Activated CD8-positive, alpha-beta memory T cell treated with anti-CD3 and anti-CD28 coated beads for 24 hours (primary cell): ENCODE data around the gene TTC38.

Experiments
- DNase-seq: peaks from one replicate; pipeline ENCODE4 v3.0.0-alpha.2; 2020

Gene TTC38

GRCh38 chr22:46267431-46268279 is at the start of gene TTC38:
Gene TTC38 (plus strand): TSS chr22:46268008. CDS start chr22:46268040, 32 bp downstream.
- DNase-seq: peak; percentile 83

DNA sequence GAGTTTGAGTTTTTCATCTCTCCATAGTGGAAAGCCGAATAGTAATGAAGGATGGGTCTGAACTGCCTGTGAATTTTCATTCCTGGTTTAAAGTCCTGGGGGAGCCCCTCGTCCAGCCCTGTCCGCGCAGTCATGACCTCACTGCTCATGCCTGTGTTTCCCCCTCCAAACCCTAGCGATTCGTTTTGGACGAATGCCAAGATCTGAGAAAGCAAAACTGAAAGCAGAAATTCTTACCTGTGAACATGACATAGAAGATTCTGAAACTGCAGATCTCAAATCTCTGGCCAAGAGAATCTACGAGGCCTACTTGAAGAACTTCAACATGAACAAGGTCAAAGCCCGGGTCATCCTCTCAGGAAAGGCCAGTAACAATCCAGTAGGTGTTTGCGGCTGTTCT is 48.2 kb upstream of the TTC38 start:
- no peak for DNase-seq

- DNase-seq: no peak
Measured at GRCh38 chr22:46220921-46221320, 46.9 kb upstream of the TTC38 start.

DNA sequence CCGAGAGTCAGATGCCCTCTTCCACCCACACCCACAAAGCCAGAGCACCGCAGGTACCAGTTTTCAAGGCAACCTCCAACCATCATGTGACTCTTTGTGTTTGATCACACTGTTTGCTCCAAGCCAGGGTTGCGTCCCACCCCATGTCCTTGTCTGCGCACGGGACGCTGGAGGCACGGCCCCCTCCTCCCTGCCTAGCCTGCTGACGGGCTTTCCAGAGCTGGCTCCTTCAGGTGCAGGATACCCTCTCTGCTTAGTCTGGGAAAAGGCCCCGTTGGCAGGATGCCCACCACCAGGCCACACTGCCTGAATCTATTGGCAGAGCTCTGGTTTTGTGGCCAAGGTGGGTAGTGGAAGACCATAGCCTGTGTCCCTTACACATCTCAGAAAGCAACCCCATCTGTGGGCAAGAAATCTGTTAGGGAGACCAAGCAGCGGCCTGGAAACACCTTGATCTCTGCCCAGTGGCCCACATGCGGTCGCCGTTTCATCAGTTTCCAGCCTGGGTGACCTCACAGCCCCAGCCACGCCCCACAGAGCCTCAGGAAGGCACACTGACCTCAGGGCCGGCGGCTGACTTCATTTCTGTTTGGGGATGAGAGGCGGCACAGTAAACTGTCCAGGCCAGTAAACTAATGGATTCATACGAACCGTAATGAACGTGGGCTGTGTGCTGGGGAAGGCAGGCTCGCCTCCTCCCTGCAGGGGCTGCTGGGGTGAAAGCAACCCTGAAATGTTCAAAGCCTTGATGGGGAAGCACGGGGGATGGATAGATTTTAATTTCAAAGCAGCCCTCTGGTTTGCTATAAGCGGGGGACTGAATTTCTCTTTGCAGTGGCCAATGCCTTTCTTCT is 43.5 kb upstream of the TTC38 start:
- no peak for DNase-seq

DNA sequence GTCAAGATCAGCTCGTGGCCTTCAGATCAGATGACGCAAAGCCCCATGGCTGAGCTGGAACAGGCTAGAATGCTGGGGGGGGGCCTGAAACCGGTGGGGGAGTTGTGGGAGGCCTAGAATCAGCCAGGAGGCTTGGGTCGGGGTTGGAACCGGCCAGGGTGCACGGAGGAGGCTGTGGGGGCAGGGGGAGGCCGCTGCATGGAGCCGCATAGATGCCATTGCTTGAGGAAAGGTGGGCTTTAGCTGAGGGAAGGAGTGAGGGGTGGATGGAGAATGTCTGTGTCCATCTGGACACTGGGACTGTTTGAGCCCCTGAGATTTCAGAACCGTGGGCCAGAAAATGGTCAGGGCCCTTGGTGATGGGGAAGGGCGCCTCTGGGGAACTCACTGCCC is 42.9 kb upstream of the TTC38 start:
- DNase-seq: no peak

GRCh38 chr22:46225631-46226030 is 42.2 kb upstream of the TTC38 start:
- no peak for DNase-seq

DNA sequence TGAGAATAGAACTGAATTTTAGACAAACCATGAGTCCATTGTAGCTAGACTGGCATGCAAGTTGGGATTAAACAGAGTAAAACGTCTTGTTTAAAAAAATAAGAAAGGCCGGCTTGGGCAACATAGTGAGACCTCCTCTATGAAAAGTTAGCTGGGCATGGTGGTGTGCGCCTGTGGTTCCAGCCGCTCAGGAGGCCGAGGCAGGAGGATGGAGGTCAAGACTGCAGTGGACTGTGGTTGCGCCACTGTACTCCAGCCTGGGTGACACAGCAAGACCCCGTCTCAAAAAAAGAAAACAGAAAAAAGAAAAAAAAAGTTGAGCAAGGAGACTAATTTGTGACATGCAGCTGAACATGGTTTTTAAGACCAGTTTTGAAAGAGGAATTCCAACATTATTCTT is 41.2 kb upstream of the TTC38 start:
- DNase-seq: no peak

- DNase-seq: no peak
Measured at GRCh38 chr22:46229701-46230100, 38.1 kb upstream of the TTC38 start.

- no peak for DNase-seq
Measured at GRCh38 chr22:46230262-46230901, 37.4 kb upstream of the TTC38 start.

DNA sequence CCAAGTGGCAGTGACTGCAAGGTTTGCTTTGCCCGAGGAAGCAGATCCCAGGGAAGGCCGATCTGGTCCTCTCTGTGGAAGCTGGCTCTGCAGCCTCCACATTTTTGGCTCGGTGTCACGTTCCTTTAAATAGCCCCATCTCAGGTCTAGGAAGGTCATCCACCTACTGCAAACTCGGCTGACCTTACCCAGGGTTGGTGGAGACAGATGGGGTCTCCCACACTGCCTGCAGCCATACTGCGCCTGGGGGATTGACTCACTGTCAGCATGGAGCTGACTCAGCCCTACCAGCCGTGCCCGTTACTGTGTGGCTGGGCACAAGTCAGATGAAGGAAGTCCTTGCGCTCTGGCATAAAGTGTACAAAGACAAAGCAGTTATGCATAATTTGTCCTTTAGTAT is 34.6 kb upstream of the TTC38 start:
- DNase-seq: no peak

- DNase-seq: no peak
Measured at GRCh38 chr22:46234969-46235368, 32.8 kb upstream of the TTC38 start.

DNA sequence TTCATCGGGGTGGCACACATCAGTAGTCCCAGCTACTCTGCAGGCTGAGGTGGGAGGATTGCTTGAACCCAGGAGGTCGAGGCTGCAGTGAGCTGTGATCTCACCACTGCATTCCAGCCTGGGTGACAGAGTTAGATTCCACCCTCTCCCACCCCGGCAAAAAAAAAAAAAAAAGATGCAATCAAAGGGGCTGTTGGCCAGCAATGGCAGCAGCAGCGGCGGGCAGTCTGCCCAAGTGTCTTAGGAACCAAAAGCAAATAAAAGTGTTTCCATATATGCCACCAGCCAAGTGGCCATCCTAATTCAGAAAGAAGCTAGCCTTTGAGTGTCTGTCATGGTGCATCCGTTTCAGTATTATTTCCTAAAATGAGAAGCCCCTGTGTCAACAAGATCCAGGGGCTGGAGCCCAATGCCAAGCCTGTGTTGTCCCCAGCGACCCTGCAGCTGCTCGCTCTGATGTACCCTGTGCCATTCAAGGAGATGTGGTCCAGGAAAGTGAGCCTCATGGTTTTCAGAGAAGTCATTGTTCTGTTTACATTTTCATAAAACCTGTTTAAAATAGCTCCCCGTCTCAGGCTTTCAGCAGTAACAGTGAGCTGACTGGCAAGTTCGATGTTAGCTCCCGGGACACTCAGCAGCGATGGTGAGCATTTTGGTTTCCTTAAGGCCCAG is 30.2 kb upstream of the TTC38 start:
- no peak for DNase-seq

DNA sequence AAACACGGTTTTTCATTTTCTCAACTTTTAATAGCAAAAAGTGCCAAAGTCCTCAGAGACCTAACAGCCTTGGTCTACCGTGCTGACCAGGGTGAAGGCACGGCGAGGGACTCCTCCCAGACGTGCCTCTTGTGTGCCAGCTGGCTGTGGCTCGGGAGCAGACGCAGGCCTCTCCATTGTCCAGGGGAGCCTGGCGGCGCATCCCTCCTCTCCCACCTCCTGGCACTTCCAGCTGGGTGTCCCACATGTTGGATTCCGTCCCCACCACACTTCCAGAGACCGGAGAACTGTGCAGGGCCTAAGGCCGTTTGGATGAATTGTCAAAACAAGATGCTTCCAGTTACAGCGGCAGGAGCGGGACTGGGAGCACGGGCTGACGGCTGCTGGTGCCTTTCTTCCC is 29.3 kb upstream of the TTC38 start:
- no peak for DNase-seq

DNA sequence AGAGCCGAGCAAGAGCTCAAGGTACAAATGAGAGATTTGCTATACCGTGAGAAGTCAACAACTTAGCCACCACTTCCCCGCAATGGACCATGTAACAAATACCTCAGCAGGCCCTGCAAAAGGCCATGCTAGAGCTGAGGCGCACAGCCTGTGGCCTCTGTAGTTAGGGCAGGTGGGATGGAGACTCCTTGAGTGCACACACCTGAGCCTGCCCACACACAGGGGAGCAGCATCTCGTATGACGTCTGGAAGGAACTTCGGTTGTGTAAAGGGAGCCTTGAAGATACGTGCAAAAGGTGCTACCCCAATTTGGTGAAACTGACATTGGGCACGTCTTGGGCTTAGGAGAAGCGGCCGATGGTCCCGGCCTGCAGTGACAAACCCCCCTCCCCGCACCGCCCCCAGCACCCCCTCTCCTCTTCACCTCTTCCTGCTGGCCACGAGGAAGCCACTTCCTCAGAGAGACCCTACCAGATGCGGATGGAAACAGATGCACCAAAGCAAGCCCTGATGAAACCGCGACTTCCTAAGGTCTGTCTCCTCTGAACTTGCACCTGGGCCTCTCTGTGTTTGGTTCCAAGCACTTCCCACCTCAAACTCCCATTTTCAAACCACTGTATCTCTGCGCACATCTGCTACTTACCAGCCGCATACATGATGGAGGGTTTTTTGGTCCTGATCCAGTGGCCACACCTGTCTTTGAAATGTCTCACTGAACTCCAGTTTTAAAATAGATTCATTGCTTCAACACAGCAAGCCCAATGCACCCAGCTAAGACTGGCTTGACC is 28.4 kb upstream of the TTC38 start:
- no peak for DNase-seq

GRCh38 chr22:46240073-46240472 is 27.7 kb upstream of the TTC38 start:
- DNase-seq: no peak

- no peak for DNase-seq
Measured at GRCh38 chr22:46240506-46240905, 27.3 kb upstream of the TTC38 start.

- no peak for DNase-seq
Measured at GRCh38 chr22:46240907-46241306, 26.9 kb upstream of the TTC38 start.

- no peak for DNase-seq
Measured at GRCh38 chr22:46241396-46242007, 26.3 kb upstream of the TTC38 start.

DNA sequence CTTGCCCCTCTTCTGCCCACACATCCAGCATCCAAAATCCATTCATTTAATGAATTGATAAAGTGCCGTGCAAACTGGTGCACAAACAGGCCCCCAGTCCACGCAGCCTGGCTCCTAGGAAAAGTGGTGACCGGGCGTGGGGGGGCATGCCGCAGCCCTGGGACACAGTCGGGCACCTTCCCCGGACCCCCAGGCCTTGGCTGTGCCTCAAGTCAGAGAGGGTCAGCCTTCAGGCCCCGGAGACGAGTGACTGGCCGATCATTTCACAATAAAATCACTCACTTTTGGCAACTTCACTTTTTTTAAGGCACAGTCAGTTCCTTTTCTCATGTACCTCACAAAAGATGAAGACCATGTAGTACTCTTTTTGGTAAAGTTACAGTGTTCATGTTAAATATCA is 25.7 kb upstream of the TTC38 start:
- no peak for DNase-seq

DNA sequence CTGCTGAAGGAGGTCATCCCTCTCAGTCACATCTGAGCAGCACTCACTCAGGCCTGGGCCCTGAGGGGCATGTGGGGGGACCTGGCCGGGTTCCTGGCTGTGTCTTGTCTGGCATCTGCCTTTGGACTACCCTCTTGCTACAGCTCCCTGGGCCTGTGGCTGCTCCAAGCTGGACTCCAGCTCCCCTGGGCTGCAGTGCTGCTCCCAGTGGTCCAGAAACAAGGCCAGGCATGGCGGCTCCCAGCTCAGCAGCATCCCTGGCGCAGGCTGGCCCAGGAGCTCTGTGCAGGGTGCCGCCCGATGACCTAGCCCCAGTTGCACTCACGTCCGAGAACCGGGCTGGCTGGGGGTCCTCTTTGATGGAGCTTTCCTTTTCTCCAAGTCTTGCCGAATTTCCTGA is 23.0 kb upstream of the TTC38 start:
- no peak for DNase-seq

DNA sequence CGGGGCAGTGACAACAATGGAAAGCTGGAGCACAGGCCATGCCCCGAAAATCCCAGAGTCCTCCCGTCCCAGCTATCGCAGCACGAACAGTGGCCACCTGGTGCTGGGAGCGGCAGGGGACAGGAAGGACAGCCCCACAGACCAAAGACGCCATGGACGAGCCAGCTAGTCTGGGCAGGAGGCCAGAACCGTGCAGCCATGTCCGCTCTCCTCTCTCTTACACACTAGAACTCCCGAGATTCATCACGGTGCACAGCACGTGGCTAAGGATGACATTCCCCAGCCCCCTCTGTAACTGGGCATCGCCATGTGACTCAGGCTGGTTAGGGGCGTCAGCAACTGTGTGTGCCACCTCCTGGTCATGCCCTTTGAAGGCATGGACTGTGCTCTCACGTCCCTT is 22.3 kb upstream of the TTC38 start:
- no peak for DNase-seq

DNA sequence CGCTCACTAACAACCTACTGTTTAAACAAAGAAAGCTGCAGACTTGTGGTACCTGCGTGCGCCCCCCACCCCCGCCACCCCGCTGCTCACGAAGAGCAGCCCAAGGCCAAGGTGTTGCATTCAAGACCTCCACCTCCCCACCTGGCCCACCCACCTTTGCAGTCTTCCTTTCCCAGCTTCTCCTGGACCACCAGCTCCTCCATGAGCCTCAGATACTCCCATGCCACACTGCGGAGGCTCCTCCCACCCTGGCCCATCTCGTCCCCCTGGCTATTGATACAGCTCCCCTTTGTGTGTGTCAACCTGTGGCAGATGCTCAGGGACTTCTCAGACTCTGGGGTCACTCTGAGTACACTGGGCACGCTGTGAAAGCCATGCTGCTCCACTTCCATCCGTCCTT is 21.6 kb upstream of the TTC38 start:
- DNase-seq: no peak
